GM23338 (cell line): Measurements from ENCODE around the gene NUDT9. TPM values are rescaled to one million over a fixed set of nuclear protein-coding genes. Genes with fewer than 3 reads are reported as not detected.

Experiments
- ATAC-seq: fragments of 200-7000 bp; cut with Tn5 transposase; 3 replicates; pipeline ENCODE4 v1.9.1; 2020
- DNase-seq: peaks from one replicate; pipeline ENCODE4 v3.0.0-alpha.2; 2015; ENCODE audit warnings: low spot score
- H2AFZ ChIP-seq: fragments of 200-600 bp; sonication (generic); 2 replicates; pipeline ENCODE4 v1.8.0; 2016; ENCODE audit warnings: antibody characterized with exemption, mild to moderate bottlenecking, moderate library complexity
- H3F3A ChIP-seq: fragments of 200-600 bp; sonication (generic); replicated peaks from 2 replicates; pipeline ENCODE4 v1.8.0; 2017; ENCODE audit warnings: antibody characterized with exemption, mixed run types, low read depth
- H3K27ac ChIP-seq: fragments of 200-600 bp; sonication (generic); 2 replicates; pipeline ENCODE4 v1.6.1; 2016; ENCODE audit warnings: low read depth
- H3K27me3 ChIP-seq: fragments of 200-600 bp; sonication (generic); 2 replicates; pipeline ENCODE4 v1.8.0; 2016; ENCODE audit warnings: mild to moderate bottlenecking, mixed run types, moderate library complexity; ENCODE audit not compliant: insufficient read depth
- H3K36me3 ChIP-seq: fragments of 200-600 bp; sonication (generic); 2 replicates; pipeline ENCODE4 v1.8.0; 2016; ENCODE audit warnings: mild to moderate bottlenecking; ENCODE audit not compliant: insufficient read depth
- H3K4me1 ChIP-seq: fragments of 200-600 bp; sonication (generic); 2 replicates; pipeline ENCODE4 v1.8.0; 2016; ENCODE audit warnings: mild to moderate bottlenecking, moderate library complexity; ENCODE audit not compliant: insufficient read depth
- H3K4me2 ChIP-seq: fragments of 200-600 bp; sonication (generic); 2 replicates; pipeline ENCODE4 v1.7.1; 2017; ENCODE audit warnings: mixed run types
- H3K4me3 ChIP-seq: fragments of 200-600 bp; sonication (generic); 2 replicates; pipeline ENCODE4 v1.6.1; 2016; ENCODE audit warnings: mixed run types
- H3K79me2 ChIP-seq: fragments of 200-600 bp; sonication (generic); replicated peaks from 2 replicates; pipeline ENCODE4 v1.8.0; 2017; ENCODE audit warnings: mild to moderate bottlenecking; ENCODE audit not compliant: insufficient read depth
- H3K9me2 ChIP-seq: fragments of 200-600 bp; sonication (generic); 2 replicates; pipeline ENCODE4 v1.8.0; 2017; ENCODE audit not compliant: insufficient read depth
- H4K20me1 ChIP-seq: fragments of 200-600 bp; sonication (generic); replicated peaks from 2 replicates; pipeline ENCODE4 v1.8.0; 2017; ENCODE audit warnings: mild to moderate bottlenecking; ENCODE audit not compliant: insufficient read depth
- H3K27ac Mint-ChIP-seq: 2 replicates; pipeline ENCODE4 v1.8.0; 2020; ENCODE audit warnings: inconsistent platforms, mild to moderate bottlenecking, moderate library complexity, mixed read lengths
- H3K27me3 Mint-ChIP-seq: 3 replicates; pipeline ENCODE4 v1.8.0; 2022; ENCODE audit warnings: low read depth, mild to moderate bottlenecking, moderate library complexity, mixed read lengths, inconsistent platforms; ENCODE audit not compliant: insufficient read depth, poor library complexity
- H3K36me3 Mint-ChIP-seq: 3 replicates; pipeline ENCODE4 v1.8.0; 2021; ENCODE audit warnings: low read depth, mild to moderate bottlenecking, inconsistent platforms, moderate library complexity, mixed read lengths
- H3K4me1 Mint-ChIP-seq: 3 replicates; pipeline ENCODE4 v1.8.0; 2020; ENCODE audit warnings: mild to moderate bottlenecking, inconsistent platforms, mixed read lengths
- H3K4me3 Mint-ChIP-seq: 3 replicates; pipeline ENCODE4 v1.8.0; 2021; ENCODE audit warnings: moderate library complexity, mild to moderate bottlenecking, inconsistent platforms, mixed read lengths
- H3K9me3 Mint-ChIP-seq: 3 replicates; pipeline ENCODE4 v1.8.0; 2020; ENCODE audit warnings: moderate library complexity, mild to moderate bottlenecking, inconsistent platforms, mixed read lengths
- CREB1 ChIP-seq: fragments of 250-450 bp; sonication (Bioruptor Pico); IDR thresholded peaks from 2 replicates; pipeline ENCODE4 v1.5.0; 2020; ENCODE audit warnings: low read depth, mild to moderate bottlenecking, moderate library complexity
- EZH2 ChIP-seq: fragments of 200-600 bp; sonication (generic); IDR thresholded peaks from one replicate; pipeline ENCODE4 v1.8.0; 2017; ENCODE audit warnings: antibody characterized with exemption, mild to moderate bottlenecking, low read depth; ENCODE audit not compliant: unreplicated experiment
- JUNB ChIP-seq: IDR thresholded peaks from one replicate; pipeline ENCODE4 v1.6.1; 2016; ENCODE audit warnings: antibody characterized with exemption; ENCODE audit not compliant: unreplicated experiment
- NANOG ChIP-seq: IDR thresholded peaks from 2 replicates; pipeline ENCODE4 v1.6.1; 2016; ENCODE audit warnings: antibody characterized with exemption, borderline replicate concordance
- POLR2AphosphoS5 ChIP-seq: IDR thresholded peaks from 2 replicates; pipeline ENCODE4 v1.6.1; 2016; ENCODE audit warnings: antibody characterized with exemption, low read depth
- STAT1 ChIP-seq: IDR thresholded peaks from one replicate; pipeline ENCODE4 v1.6.1; 2016; ENCODE audit warnings: antibody characterized with exemption; ENCODE audit not compliant: unreplicated experiment
- ZNF114 ChIP-seq: fragments of 250-450 bp; sonication (Bioruptor Pico); IDR thresholded peaks from 2 replicates; pipeline ENCODE4 v1.5.0; 2020; ENCODE audit warnings: mild to moderate bottlenecking, moderate library complexity
- polyA plus RNA-seq: library from polyadenylated mRNA; unstranded; fragments of >200 nt; fragmentation: Nextera tagmentation; extraction: Ambion mirVana; gene quantifications from 2 replicates; pipeline ENCODE4 v1.2.1, GENCODE V29; 2016
- total RNA-seq: library from RNA; depleted of rRNA; stranded (reverse); fragments of >200 nt; shearing (Covaris generic); gene quantifications from 2 replicates; pipeline ENCODE4 v1.2.3, GENCODE V29; 2014
- TF ChIP-seq, protein P1 (sequence below), 2 experiments: fragments of 200-600 bp in 1 of 2; sonication (generic) in 1 of 2; conservative IDR thresholded peaks; 2 replicates each; pipeline versions ENCODE4 v1.5.1 to v1.6.1; 2016 to 2017; ENCODE audit warnings: antibody characterized with exemption in 2 of 2, low read depth in 2 of 2, mild to moderate bottlenecking in 2 of 2, moderate library complexity in 1 of 2
- TF ChIP-seq, protein P2 (sequence below): IDR thresholded peaks from 2 replicates; pipeline ENCODE4 v1.6.1; 2016; ENCODE audit warnings: antibody characterized with exemption
- TF ChIP-seq, protein P3 (sequence below): fragments of 250-450 bp; sonication (Bioruptor Pico); IDR thresholded peaks from 2 replicates; pipeline ENCODE4 v1.5.0; 2020; ENCODE audit warnings: mild to moderate bottlenecking, moderate library complexity

The NUDT9 gene
- total and polyA plus RNA-seq, 2 experiments from 2014 or later = 22.9 to 43.4 TPM

DNA sequence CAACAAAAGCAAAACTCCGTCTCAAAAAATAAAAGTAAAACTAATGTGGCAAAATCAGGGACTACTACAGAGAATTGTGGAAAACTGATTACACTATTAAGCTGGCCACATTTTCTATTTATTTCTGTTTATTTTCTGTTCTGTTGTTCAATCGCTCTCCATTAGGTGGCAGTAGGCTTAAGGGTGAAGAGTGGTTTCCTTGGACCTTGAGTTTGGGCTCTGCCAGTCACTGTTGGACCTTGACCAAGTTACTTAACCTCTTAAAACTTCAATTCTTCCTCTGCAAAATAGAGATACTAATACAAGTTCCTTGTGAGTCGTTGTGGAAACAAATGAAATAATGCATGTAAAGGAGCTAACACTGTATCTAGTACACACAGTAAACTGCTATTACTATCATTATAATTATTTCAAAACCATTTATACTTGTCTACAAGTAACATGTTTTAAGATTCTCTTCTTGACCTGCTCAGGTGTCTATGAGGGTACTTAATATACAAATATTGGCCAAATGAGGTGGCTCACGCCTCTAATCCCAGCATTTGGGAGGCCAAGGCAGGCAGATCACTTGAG is 46.6 kb upstream of the NUDT9 start:
- no peaks in the 10 kb centered on the region for H3K27me3 ChIP-seq
- Mint-ChIP-seq H3K36me3 (peaks cover 11% of the 10 kb centered on the region; the same call in 2 of the 3 replicates), H3K27me3 (peaks cover 4% of the 10 kb centered on the region), H3K27ac (no peak overlapping the region), H3K4me1 (no peaks in the 10 kb centered on the region), H3K9me3 (no peaks in the 10 kb centered on the region), H3K4me3 (no peak overlapping the region)
- no peak overlapping the region for H3K4me2 ChIP-seq
- TF ChIP-seq, protein P1, sequence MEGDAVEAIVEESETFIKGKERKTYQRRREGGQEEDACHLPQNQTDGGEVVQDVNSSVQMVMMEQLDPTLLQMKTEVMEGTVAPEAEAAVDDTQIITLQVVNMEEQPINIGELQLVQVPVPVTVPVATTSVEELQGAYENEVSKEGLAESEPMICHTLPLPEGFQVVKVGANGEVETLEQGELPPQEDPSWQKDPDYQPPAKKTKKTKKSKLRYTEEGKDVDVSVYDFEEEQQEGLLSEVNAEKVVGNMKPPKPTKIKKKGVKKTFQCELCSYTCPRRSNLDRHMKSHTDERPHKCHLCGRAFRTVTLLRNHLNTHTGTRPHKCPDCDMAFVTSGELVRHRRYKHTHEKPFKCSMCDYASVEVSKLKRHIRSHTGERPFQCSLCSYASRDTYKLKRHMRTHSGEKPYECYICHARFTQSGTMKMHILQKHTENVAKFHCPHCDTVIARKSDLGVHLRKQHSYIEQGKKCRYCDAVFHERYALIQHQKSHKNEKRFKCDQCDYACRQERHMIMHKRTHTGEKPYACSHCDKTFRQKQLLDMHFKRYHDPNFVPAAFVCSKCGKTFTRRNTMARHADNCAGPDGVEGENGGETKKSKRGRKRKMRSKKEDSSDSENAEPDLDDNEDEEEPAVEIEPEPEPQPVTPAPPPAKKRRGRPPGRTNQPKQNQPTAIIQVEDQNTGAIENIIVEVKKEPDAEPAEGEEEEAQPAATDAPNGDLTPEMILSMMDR (conservative IDR thresholded peaks at IDR 0.05; ENCODE audit: low read depth in 2 of 2) = peak; percentile 75 to 85
- TF ChIP-seq NANOG (no peak), ZNF114 (CRISPR knock-in tag) (no peak)
- H3K4me1 ChIP-seq = no peaks in the 10 kb centered on the region
- DNase-seq = peak; percentile 76
- peak; percentile 77 for ATAC-seq
- no peaks in the 10 kb centered on the region for H3K9me2 ChIP-seq
- H3K27ac ChIP-seq = no peak overlapping the region
- no peak overlapping the region for H2AFZ ChIP-seq
- no peaks in the 10 kb centered on the region for H3K79me2 ChIP-seq
- H4K20me1 ChIP-seq = no peaks in the 10 kb centered on the region
- H3F3A ChIP-seq = no peaks in the 10 kb centered on the region
- H3K36me3 ChIP-seq = no peaks in the 10 kb centered on the region
- no peak overlapping the region for H3K4me3 ChIP-seq

DNA sequence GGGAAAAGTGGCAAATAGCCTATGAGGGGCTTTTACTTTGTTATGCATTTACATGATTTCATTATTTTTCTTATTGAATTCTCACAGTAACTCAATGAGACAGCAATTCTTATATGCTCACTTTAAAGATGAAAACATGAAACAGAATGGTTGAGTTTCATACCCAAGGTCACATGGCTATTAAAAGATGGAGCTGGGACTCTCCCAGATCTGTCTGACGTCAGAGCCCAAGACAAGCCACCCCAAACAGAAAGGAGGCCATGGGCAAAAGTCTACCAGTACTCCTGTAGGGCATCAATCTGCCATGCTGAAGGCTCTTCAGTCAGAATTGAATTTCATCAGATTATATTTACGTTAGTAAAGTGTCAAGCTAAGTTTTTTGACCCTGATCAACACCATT is 44.6 kb upstream of the NUDT9 start:
- DNase-seq = no peak
- no peaks in the 10 kb centered on the region for H3F3A ChIP-seq
- no peaks in the 10 kb centered on the region for H3K4me1 ChIP-seq
- no peaks in the 10 kb centered on the region for H3K27me3 ChIP-seq
- no peak overlapping the region for H2AFZ ChIP-seq
- H3K4me3 ChIP-seq = no peak overlapping the region
- H3K27ac Mint-ChIP-seq = no peak overlapping the region
- H3K36me3 ChIP-seq = no peaks in the 10 kb centered on the region
- ATAC-seq = no peak
- no peak overlapping the region for H3K4me2 ChIP-seq
- H3K4me3 Mint-ChIP-seq = no peak overlapping the region
- no peaks in the 10 kb centered on the region for H3K9me2 ChIP-seq
- no peaks in the 10 kb centered on the region for H3K9me3 Mint-ChIP-seq
- peaks cover 4% of the 10 kb centered on the region for H3K27me3 Mint-ChIP-seq
- no peak overlapping the region for H3K27ac ChIP-seq
- H3K36me3 Mint-ChIP-seq = peaks cover 10% of the 10 kb centered on the region; the same call in 2 of the 3 replicates
- no peaks in the 10 kb centered on the region for H3K79me2 ChIP-seq
- no peaks in the 10 kb centered on the region for H4K20me1 ChIP-seq
- H3K4me1 Mint-ChIP-seq = no peaks in the 10 kb centered on the region
- TF ChIP-seq ZNF114 (CRISPR knock-in tag) (no peak), CREB1 (CRISPR knock-in tag) (no peak), JUNB (no peak), POLR2AphosphoS5 (no peak), STAT1 (no peak), EZH2 (no peak)
- TF ChIP-seq, protein P2, sequence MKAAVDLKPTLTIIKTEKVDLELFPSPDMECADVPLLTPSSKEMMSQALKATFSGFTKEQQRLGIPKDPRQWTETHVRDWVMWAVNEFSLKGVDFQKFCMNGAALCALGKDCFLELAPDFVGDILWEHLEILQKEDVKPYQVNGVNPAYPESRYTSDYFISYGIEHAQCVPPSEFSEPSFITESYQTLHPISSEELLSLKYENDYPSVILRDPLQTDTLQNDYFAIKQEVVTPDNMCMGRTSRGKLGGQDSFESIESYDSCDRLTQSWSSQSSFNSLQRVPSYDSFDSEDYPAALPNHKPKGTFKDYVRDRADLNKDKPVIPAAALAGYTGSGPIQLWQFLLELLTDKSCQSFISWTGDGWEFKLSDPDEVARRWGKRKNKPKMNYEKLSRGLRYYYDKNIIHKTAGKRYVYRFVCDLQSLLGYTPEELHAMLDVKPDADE = no peak
- TF ChIP-seq, protein P3, sequence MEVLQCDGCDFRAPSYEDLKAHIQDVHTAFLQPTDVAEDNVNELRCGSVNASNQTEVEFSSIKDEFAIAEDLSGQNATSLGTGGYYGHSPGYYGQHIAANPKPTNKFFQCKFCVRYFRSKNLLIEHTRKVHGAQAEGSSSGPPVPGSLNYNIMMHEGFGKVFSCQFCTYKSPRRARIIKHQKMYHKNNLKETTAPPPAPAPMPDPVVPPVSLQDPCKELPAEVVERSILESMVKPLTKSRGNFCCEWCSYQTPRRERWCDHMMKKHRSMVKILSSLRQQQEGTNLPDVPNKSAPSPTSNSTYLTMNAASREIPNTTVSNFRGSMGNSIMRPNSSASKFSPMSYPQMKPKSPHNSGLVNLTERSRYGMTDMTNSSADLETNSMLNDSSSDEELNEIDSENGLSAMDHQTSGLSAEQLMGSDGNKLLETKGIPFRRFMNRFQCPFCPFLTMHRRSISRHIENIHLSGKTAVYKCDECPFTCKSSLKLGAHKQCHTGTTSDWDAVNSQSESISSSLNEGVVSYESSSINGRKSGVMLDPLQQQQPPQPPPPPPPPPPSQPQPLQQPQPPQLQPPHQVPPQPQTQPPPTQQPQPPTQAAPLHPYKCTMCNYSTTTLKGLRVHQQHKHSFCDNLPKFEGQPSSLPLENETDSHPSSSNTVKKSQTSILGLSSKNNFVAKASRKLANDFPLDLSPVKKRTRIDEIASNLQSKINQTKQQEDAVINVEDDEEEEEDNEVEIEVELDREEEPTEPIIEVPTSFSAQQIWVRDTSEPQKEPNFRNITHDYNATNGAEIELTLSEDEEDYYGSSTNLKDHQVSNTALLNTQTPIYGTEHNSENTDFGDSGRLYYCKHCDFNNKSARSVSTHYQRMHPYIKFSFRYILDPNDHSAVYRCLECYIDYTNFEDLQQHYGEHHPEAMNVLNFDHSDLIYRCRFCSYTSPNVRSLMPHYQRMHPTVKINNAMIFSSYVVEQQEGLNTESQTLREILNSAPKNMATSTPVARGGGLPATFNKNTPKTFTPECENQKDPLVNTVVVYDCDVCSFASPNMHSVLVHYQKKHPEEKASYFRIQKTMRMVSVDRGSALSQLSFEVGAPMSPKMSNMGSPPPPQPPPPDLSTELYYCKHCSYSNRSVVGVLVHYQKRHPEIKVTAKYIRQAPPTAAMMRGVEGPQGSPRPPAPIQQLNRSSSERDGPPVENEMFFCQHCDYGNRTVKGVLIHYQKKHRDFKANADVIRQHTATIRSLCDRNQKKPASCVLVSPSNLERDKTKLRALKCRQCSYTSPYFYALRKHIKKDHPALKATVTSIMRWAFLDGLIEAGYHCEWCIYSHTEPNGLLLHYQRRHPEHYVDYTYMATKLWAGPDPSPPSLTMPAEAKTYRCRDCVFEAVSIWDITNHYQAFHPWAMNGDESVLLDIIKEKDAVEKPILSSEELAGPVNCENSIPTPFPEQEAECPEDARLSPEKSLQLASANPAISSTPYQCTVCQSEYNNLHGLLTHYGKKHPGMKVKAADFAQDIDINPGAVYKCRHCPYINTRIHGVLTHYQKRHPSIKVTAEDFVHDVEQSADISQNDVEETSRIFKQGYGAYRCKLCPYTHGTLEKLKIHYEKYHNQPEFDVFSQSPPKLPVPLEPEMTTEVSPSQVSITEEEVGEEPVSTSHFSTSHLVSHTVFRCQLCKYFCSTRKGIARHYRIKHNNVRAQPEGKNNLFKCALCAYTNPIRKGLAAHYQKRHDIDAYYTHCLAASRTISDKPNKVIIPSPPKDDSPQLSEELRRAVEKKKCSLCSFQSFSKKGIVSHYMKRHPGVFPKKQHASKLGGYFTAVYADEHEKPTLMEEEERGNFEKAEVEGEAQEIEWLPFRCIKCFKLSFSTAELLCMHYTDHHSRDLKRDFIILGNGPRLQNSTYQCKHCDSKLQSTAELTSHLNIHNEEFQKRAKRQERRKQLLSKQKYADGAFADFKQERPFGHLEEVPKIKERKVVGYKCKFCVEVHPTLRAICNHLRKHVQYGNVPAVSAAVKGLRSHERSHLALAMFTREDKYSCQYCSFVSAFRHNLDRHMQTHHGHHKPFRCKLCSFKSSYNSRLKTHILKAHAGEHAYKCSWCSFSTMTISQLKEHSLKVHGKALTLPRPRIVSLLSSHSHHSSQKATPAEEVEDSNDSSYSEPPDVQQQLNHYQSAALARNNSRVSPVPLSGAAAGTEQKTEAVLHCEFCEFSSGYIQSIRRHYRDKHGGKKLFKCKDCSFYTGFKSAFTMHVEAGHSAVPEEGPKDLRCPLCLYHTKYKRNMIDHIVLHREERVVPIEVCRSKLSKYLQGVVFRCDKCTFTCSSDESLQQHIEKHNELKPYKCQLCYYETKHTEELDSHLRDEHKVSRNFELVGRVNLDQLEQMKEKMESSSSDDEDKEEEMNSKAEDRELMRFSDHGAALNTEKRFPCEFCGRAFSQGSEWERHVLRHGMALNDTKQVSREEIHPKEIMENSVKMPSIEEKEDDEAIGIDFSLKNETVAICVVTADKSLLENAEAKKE (CRISPR knock-in tag) = no peak
